Activated naive CD4-positive, alpha-beta T cell treated with anti-CD3 and anti-CD28 coated beads, Interleukin-2, amount 50 U/mL, for 16 hours (primary cell): ENCODE results near the gene LAMA3.

Experiments
- DNase-seq: peaks from one replicate; pipeline ENCODE4 v3.0.0-alpha.2; 2020

LAMA3 gene

GRCh38 chr18:23883277-23883790, 194.1 kb downstream of the LAMA3 start:
- DNase-seq: no peak

GRCh38 chr18:23884681-23885375, 195.6 kb downstream of the LAMA3 start:
- no peak for DNase-seq

- no peak for DNase-seq
These were observed 196.5 kb downstream of the LAMA3 start for GRCh38 chr18:23885750-23886149.

- no peak for DNase-seq
These were observed 197.8 kb downstream of the LAMA3 start for GRCh38 chr18:23887035-23887434.

DNA sequence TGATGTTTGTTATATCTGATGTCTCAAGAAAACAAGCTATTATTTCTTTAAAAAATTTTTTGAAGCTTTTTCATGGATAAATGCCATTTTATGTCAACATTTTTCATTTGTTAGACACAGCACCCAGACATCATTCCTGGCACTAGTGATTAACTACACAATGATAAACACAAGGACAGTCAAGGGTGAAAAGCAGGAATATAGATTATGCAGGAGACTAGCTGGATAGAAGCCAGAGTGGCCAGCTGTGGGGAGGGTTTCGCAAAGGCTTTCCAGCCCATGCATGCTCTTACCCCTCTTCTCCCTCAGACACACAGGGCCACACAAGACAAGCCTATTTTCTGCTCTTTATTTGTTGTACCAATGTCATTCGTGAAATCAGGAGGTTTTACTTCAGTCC, 198.2 kb downstream of the LAMA3 start:
- DNase-seq: no peak

DNA sequence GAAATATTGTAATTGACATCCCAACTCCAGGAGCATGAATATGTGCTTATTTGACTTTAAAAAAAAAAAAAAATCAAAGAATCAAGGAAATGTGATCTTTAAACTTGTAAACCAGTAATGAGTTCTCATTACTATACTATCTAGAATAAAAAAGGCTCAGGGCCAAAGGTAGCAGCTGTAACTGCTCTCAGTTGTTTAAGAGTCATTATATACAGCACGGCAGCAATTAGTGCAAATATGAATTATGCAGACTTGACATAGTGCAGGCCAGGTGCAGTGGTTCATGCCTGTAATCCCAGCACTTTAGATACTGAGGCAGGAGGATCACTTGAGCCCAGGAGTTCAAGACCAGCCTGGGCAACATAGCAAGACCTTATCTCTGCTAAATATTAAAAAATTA, 199.6 kb downstream of the LAMA3 start:
- no peak for DNase-seq

GRCh38 chr18:23889907-23890306, 200.7 kb downstream of the LAMA3 start:
- DNase-seq: no peak

GRCh38 chr18:23890589-23890988, 201.3 kb downstream of the LAMA3 start:
- no peak for DNase-seq

- DNase-seq: no peak
These were observed 204.4 kb downstream of the LAMA3 start for GRCh38 chr18:23893653-23894052.

GRCh38 chr18:23894661-23895175, 205.5 kb downstream of the LAMA3 start:
- no peak for DNase-seq

DNA sequence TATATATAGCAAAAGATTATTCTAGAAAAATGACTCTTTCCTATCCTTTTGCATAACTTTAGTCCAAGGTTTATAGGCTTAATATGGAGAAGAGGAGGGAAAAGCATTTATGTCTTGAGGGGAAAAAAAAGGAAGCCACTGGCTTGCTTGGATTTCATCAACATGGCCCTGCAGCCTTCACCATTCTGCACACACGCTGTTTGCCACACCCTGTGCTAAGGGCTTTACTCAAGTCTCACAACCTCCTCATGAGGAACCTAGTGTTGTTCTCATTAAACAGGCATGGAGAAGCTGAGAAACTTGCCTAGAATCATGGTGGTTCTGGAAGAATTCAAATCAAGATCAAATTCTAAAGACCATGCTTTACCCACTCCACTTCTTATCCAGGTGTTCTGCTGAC, 208.0 kb downstream of the LAMA3 start:
- no peak for DNase-seq

- no peak for DNase-seq
These were observed 208.5 kb downstream of the LAMA3 start for GRCh38 chr18:23897733-23898132.

GRCh38 chr18:23900994-23901393, 211.7 kb downstream of the LAMA3 start:
- DNase-seq: no peak

DNA sequence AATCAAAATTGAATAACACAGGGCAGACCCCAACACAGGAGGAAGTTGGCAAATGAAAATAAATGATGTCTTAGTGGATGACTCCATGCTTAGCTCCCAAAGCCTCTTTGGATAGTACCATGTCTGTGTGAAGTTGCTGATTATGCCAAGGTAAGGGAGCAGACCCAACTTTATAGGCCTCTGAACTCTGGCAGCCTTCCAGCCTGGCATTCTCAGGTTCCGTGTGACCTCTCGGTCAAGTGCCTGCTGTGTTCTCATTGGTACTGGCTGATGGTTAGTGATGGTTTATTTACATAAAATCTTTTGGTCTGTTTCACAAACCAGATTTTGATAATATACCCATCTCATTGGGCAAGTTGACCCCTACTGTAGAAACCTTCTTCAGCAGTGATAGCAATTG, 213.1 kb downstream of the LAMA3 start:
- no peak for DNase-seq

DNA sequence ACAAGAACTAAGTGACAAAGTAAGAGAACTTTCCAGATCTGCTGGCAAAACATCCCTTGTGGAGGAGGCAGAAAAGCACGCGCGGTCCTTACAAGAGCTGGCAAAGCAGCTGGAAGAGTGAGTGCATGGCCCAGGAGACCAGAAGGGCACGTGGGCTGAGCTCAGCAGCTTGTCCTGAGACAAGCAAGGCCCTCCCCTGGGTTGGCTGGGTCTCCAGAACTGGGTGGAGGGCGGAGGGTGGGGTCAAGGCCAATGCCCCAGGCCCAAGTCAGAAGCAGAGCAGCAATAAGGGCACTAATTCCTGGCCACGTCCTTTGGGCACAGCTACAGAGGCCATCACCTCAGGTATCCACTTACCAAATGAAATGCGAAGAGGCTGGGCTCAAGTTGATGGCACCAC, 214.7 kb downstream of the LAMA3 start:
- DNase-seq: no peak

GRCh38 chr18:23906658-23907057, 217.4 kb downstream of the LAMA3 start:
- DNase-seq: no peak

DNA sequence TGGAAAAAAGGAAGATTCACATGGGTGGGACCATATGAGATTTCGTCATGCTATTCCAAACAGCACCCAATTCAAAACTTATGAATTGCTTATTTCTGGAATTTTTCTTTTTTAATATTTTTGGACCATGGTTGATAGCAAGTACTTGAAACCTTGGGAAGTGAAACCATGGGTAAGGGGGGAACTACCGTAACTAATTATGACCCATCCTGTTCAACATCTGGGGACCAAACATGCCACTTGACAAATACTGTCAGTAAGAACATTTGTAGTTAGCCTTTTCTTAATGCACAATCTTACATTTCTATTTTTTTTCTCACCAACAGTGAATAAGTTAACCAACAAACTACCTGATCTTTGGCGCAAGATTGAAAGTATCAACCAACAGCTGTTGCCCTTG, 219.6 kb downstream of the LAMA3 start:
- DNase-seq: no peak

DNA sequence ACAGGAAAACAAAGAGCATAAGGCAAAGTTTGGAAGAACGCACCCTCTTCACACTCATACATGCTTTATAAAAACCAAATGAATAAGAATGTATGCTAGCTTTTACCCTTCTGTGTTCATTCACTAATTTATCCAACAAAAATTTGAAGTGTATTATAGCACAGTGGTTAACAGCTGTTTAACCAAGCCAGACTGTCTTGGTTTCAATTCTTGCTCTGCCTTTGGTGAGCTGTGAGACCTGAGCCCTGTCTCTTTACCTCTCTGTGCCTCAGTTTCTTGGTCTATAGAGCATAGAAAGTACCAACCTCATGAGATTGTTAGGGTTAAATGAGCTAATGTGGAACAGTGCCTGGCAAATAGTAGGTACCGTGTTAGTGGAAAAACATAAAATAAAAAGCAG, 220.8 kb downstream of the LAMA3 start:
- DNase-seq: no peak

GRCh38 chr18:23912356-23912755, 223.1 kb downstream of the LAMA3 start:
- no peak for DNase-seq

GRCh38 chr18:23916338-23916737, 227.1 kb downstream of the LAMA3 start:
- no peak for DNase-seq

DNA sequence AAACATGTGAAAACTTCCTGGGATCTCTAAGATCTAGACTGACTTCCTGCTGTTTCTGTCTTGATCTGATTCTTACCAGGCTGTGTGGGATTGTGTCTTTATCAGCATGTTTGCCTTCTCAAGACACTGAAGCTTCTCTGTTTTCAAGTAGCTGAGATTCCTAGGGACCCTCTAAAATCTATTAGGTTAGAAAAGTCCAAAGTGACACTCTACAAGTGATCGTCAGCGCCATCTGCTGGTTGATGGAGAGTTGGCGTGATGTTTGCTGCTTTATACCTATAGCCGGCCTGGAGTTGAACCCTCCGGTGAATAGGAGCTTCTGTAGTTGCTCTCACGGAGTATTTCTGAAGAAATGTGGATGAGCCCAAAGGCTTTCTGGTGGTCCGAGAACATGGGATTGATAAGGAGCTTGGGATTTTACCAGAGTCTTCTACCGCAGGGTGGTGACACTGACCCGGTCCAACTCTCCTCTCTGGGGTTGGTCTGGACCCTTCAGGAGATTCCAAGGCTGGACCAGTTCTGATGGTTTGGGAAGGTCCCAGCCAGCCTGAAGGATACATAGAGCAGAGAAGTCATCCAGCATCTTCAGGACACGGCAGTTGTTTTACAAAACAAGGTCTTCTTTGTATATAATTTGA, 229.3 kb downstream of the LAMA3 start:
- DNase-seq: peak; percentile 81

- no peak for DNase-seq
These were observed 230.8 kb downstream of the LAMA3 start for GRCh38 chr18:23920054-23920453.

DNA sequence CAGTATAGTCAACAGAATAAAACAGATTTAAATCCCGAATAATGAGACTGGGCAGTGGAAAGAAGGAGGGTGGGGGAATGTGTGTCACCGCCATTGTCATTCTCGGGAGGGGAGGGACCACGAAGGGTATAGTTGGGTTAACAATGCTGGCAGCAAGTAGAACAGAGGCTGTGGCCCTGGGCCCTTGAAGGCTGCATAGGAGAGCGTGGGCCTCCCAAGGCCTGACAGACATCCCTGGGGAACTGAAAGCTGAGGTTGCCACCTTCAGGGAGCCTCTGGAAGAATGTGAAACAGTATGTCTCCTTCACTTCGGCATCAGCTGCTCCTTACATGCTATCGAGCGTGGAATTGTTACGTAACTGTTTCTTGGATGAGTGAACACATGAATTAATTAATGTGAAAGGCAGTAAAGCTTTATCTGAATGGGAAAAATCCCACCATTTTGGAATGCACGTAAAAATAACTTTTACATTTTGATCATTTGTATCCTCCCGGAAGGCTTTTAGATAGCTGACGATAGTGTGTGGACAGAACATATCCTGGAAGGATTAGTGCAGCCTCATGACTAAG, 232.5 kb downstream of the LAMA3 start:
- DNase-seq: no peak

- no peak for DNase-seq
These were observed 233.7 kb downstream of the LAMA3 start for GRCh38 chr18:23922939-23923338.
